ENCODE data around the gene ANKS1A.
A peak's percentile ranks its signal among the peaks of the same experiment; 100 is the strongest.

The ANKS1A gene

DNA sequence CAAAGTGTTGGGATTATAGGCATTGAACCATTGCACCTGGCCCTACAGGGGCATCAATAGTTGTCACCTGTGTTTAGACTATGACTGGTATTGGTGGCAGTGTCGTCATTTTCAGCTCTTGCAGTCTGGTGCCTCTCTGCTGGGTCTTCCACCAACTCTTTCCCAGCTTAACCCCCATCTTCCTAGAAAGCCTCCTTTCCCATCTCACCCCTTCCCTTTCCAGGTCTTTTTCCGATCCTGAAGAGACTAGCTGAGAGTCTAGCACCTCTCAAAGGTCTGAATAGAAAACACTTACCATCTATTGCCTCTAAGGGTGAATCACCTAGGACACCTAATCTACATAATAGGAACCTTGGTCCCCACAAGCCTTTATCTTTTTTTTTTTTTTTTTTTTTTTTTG, 181.1 kb downstream of the ANKS1A start:
- Mint-ChIP-seq H3K4me3 (no peak overlapping the region), H3K27ac (no peak overlapping the region), H3K9me3 (no peaks in the 10 kb centered on the region), H3K4me1 (no peaks in the 10 kb centered on the region), H3K27me3 (no peaks in the 10 kb centered on the region)
- no peak for ATAC-seq
- no peak for DNase-seq

DNA sequence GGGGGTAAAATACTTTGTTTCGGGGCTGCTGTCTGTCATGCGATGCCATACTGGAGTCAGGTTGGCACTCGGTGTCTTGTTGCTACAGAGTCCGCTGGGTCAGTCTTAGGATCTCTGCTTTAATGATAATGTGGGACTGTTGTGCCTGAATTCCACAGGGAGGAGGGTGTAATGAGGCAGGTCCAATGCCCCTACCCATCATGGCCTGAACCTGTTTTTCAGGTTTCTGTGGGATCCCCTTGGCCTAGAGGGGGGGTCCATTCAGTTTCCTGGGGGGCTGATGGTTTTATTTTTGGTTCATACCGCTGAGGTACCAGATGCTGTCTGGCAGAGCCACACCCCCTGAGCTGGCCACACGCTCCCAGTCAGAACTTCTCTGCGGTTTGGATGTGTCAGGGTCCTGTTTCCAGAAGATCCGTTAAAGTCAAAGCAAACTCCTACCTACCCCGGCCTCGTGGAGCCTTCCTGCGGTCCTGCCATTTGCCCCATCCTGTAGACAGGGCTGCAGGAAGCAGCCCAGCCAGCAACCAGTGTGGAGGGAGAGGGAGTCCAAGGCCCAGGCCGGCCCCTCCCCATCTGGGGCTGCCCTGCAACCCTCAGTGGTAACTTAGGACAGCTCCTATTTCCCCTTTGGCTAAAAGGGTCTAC, 182.4 kb downstream of the ANKS1A start:
- ATAC-seq = no peak
- H3K9me3 Mint-ChIP-seq = no peaks in the 10 kb centered on the region
- H3K27ac Mint-ChIP-seq = peak overlapping the region in 1 of 2 donors; percentile 50
- H3K27me3 Mint-ChIP-seq = no peaks in the 10 kb centered on the region
- no peaks in the 10 kb centered on the region for H3K4me1 Mint-ChIP-seq
- H3K4me3 Mint-ChIP-seq = no peak overlapping the region
- DNase-seq = no peak

DNA sequence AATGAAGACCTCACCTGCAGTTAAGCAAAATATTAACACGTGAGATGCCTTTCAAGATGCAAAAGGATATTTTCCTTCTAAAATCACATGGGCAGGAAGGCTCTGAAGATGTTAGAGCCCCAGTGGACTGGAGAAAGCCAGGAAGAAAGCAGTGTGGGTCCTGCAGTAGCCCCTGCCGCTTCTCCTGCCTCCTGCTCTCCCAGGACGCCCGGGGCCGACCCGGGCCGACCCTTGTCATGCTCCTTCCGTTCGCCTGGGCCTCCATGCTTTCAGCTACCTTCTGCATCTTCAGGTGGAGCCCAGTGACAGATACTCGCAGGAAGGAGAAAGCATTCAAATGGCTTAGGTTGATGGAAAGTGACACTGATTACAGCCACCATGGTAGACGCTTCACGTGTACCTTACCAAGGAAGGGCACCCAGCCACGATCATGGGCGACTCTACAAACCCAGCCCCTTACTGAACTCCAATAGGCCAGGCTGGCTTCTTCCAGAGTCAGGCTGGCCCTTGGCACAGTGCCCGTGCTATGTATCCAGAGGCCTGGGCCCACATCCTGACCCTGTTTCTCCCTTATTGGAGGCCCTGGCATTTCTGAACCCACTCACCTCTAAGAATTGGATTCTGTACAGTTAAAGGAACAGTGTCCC, 183.1 kb downstream of the ANKS1A start:
- Mint-ChIP-seq H3K9me3 (no peaks in the 10 kb centered on the region), H3K4me3 (no peak overlapping the region), H3K4me1 (no peaks in the 10 kb centered on the region), H3K27me3 (no peaks in the 10 kb centered on the region), H3K27ac (no peak overlapping the region)
- DNase-seq = no peak
- no peak for ATAC-seq

DNA sequence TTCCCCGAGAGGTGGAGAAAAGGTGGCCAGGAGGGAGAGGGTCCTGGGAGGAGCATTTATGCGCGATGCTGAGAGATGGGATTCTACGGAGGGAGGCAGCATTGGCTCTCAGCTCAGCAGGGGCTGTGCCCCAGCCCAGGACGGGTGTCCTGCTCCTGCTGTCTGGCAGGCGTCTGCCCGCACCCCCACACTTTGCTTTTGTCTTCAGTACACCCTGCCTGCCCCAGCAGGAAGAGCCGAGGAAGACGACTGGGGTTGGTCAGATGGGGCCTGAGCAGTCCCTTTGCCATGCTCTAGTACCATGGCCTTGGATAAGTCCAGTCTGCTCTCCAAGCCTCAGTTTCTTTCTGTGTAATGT, 183.6 kb downstream of the ANKS1A start:
- Mint-ChIP-seq H3K27me3 (no peaks in the 10 kb centered on the region), H3K4me1 (no peaks in the 10 kb centered on the region), H3K4me3 (no peak overlapping the region), H3K27ac (no peak overlapping the region), H3K9me3 (no peaks in the 10 kb centered on the region)
- ATAC-seq (no peak), DNase-seq (no peak)

DNA sequence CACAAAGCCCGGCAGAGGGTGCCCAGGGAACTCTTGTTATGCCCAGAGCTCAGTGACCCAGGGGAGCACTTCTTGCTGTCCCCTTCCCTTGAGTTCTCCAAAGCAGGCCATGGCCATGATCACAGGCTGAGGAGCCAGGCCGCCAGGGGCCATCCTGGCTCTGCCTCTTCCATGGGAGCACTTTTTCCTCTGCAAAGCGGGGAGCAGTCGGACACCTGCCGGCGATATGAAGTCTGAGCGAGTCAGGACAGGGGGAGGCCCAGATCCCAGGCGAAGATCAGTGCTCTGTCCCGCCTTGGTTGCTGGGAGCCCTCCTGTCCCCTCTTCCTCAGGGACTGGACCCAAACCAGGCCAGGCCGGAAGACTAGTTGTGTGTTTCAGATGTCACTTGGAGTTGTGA, 184.2 kb downstream of the ANKS1A start:
- no peak overlapping the region for H3K27ac Mint-ChIP-seq
- H3K9me3 Mint-ChIP-seq = no peaks in the 10 kb centered on the region
- no peaks in the 10 kb centered on the region for H3K27me3 Mint-ChIP-seq
- DNase-seq (no peak), ATAC-seq (no peak)
- no peak overlapping the region for H3K4me3 Mint-ChIP-seq
- H3K4me1 Mint-ChIP-seq = no peaks in the 10 kb centered on the region

DNA sequence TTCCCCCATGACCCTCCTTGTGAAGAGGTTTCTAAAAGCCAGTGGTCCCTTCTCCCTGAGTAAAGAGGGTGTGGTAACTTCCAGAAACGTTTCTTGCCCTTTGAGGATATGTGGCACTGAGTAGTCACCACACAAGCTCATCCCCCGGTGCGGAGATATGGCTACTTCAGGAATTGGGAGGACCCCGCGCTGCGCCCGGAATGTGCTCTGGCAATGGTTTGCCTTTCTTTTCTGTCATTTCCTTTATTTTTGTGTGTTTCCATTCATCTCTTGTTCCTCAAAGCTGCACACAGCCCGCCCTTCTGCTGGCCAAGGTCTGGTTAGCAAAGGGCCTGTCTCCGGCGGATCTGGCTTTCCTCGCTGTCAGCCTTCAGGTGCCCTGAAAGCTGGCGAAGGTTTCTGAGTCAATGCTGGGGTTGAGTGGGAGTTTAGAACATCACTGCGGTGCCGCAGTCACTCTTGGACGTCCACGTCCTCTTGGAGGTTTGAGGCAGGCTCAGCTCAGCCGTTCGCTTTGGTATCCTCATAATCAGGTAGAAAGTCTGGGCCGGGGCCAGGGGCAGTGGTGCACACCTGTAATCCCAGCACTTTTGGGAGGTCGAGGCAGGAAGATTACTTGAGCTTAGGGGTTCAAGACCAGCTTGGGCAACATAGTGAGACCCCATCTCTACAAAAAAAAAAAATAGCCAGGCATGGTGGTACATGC, 184.9 kb downstream of the ANKS1A start:
- DNase-seq (no peak), ATAC-seq (no peak)
- Mint-ChIP-seq H3K27ac (no peak overlapping the region), H3K4me3 (no peak overlapping the region), H3K27me3 (no peaks in the 10 kb centered on the region), H3K9me3 (no peaks in the 10 kb centered on the region), H3K4me1 (no peaks in the 10 kb centered on the region)

DNA sequence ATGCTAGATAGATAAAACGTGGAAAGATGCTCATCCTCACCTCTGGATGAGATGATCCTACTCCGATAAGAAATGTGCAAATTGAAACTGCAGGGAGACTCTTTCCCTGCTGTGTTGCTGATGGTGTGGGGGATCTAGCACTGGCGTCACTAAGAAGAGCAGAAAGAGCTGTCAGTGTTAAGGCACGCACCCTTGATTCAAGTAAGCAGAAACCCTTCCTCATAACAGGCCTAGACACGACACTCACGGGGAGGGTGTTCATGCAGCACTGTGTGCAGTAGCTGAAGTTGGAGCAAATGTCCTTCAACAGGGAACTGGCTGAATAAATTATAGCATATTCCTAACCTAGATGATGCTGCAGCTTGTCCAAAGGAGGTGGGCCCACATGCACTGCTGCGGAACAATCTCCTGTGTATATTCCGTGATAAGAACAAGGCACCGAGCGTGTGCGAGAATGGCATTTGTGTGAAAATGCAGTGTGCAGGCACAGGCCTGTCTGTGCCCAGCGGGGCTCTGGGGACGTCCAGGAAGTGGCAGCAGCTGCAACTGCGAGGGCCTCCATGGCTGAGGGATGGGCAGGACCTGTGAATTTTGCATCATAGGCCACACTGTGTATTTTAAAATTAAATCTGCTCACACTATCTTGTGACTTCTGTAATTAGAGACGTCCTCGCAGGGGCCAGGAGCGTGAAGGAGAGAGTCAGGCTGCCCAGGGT, 188.1 kb downstream of the ANKS1A start:
- H3K4me3 Mint-ChIP-seq = no peak overlapping the region
- ATAC-seq = no peak
- no peak for DNase-seq
- H3K9me3 Mint-ChIP-seq = no peaks in the 10 kb centered on the region
- no peak overlapping the region for H3K27ac Mint-ChIP-seq
- H3K4me1 Mint-ChIP-seq = no peaks in the 10 kb centered on the region
- H3K27me3 Mint-ChIP-seq = no peaks in the 10 kb centered on the region

DNA sequence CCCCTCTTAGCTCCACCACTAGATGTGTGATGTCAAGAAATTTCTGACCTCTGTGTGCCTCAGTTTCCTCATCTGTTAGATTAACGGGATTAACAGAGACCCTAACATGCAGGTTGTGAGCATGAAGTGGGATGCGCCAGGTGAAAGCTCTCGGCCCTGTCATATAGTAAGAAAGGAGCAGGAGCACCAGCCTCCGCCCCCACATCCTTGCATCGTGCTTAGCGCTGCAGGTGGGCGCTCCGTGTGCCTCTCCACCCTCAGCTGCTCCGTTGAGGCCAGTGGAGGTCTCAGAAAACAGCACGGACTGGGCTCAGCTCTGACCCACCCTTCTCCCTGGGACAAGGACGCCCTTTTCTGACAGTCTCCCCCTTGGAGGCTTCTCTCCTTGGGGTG, 188.7 kb downstream of the ANKS1A start:
- Mint-ChIP-seq H3K27ac (no peak overlapping the region), H3K9me3 (no peaks in the 10 kb centered on the region), H3K27me3 (no peaks in the 10 kb centered on the region), H3K4me1 (no peaks in the 10 kb centered on the region), H3K4me3 (no peak overlapping the region)
- no peak for ATAC-seq
- DNase-seq = no peak

DNA sequence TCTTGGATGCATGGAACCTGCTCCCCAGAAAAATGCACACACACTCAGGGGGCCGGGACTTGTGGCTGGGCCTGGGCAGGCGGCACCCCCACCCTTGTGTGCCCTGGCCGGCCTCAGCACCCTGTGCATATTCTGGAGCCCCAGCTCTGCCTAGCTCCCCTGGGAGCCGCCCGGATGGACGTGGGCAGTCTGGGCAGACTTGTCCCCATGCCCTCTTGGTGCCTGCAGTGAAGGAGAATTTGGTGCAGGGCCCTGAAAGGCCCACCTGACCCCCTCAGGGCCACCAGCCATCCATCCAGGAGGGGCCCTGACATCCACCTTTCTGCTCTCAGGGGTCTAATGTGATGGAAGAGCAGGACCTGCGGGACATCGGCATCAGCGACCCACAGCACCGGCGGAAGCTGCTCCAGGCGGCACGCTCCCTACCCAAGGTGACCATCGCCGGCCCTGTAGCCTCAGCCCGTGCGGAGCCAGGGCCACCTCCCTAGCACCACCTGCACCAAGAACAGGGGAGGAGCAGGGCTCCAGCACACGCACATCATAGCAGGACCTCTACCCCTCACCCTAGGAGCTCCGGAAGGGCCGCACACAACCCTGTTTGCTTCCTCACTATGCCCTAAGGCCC, 189.3 kb downstream of the ANKS1A start:
- Mint-ChIP-seq H3K27ac (no peak overlapping the region), H3K4me1 (no peaks in the 10 kb centered on the region), H3K4me3 (no peak overlapping the region), H3K9me3 (no peaks in the 10 kb centered on the region), H3K27me3 (no peaks in the 10 kb centered on the region)
- DNase-seq (no peak), ATAC-seq (no peak)

DNA sequence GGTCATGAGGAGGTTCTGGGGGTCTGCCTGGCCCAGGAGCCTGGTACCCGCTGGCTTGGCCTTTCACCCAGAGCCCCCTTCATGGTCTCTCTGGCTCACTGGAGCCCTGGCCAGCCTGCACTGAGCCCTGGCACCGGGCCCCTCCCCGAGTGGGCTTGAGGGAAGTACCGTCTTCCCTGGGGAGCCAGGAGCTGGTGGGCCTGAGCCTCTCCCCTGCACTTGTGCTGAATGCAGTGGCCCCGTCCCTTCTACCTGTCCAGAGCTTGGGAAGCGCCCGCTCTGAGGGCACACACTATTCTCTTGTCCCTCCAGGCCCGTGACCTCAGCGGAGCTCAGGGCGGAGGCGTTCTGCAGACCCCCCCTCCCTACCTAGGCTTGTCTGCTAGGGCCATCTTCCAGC, 189.8 kb downstream of the ANKS1A start:
- H3K4me1 Mint-ChIP-seq = no peaks in the 10 kb centered on the region
- ATAC-seq (no peak), DNase-seq (no peak)
- H3K9me3 Mint-ChIP-seq = no peaks in the 10 kb centered on the region
- no peak overlapping the region for H3K4me3 Mint-ChIP-seq
- H3K27ac Mint-ChIP-seq = no peak overlapping the region
- H3K27me3 Mint-ChIP-seq = no peaks in the 10 kb centered on the region

DNA sequence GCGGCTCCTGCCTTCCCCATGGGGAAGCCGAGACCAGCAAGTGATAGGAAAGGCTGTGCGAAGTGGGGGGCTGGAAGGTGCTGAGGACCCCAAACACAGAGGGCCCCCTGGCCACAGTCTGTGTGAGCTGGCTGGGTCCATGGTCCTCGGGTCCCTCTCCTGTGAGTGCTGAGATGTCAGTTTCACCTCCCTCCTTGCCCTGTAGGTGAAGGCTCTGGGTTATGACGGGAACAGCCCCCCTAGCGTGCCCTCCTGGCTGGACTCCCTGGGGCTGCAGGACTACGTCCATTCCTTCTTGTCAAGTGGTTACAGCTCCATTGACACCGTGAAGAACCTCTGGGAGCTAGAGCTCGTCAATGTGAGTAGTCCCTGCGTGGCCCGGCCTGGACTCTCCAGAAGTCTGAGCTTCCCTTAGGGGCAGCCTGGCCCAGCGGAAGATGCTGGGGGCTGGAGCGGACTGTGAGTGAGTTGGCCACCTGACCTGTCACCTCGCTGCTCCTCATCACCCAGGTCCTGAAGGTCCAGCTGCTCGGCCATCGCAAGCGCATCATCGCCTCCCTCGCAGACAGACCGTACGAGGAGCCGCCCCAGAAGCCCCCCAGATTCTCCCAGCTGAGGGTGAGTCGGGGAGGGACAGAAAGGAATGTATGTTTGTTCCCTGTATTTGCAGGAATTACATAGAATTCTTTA, 190.4 kb downstream of the ANKS1A start:
- Mint-ChIP-seq H3K4me3 (no peak overlapping the region), H3K9me3 (no peaks in the 10 kb centered on the region)

DNA sequence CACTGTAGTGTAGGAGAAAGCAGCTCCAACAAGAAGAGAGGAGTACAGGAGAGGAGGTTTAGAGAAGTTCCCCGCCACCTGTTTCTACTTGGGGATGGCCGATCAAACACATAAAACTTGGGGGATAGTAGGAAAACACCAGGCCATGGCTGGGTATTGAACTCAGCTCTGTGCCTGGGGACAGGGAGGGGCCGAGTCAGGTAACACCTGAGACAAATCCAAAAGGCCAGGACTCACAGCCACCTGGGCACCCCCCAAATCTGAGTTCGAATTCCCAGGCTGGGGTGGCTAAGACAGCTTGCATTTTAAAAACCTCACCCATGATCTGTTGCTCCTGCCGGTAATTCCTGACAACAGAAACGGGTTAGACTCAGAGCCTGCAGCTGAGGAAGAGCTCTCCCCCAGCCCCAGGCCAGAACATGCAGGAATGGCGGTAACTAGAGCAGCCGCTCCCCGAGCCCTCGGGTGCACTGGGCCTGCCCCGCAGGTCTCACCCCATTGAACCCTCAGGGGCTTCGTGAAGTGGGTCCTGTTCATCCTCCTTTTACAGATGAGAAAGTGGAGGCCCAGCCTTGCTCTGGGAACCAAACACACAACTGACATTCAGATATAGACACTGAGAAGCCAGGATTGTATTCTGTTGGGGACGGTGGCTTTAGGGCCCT, 191.1 kb downstream of the ANKS1A start:
- DNase-seq = no peak
- no peaks in the 10 kb centered on the region for H3K4me1 Mint-ChIP-seq
- H3K4me3 Mint-ChIP-seq = no peak overlapping the region
- no peaks in the 10 kb centered on the region for H3K27me3 Mint-ChIP-seq
- H3K9me3 Mint-ChIP-seq = no peaks in the 10 kb centered on the region
- no peak overlapping the region for H3K27ac Mint-ChIP-seq
- no peak for ATAC-seq

More for the DNA sequence above, 190.4 kb downstream of the ANKS1A start:
- Mint-ChIP-seq H3K4me1 (no peaks in the 10 kb centered on the region), H3K27me3 (no peaks in the 10 kb centered on the region), H3K27ac (peak overlapping the region in 1 of 2 donors; percentile 86)
- DNase-seq (no peak), ATAC-seq (no peak)

DNA sequence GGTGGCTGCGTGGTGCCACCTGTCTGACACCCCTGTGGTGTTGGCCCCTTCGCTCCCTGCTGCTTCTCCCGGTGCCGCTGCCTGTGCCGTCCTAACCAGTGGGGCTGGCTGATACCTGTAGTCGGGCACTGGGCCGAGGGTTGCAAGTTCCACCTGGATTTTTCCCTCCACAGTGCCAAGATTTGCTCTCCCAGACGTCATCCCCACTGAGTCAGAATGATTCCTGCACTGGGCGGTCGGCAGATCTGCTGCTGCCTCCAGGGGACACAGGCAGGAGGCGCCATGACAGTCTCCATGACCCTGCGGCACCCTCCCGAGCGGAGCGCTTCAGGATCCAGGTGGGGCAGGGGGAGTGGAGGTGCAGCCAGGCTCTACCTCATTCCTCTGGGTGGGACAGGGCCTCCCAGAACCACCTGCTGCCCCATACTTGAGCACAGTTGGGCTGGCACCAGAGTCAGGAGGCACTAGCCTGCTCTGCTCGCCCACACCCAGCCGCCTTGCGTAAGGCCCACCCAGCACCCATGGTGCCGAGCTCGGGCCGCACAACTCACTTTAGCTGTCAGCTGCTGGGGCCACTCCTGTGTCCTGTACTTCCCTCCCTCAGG, 191.9 kb downstream of the ANKS1A start:
- Mint-ChIP-seq H3K27ac (no peak overlapping the region), H3K27me3 (no peaks in the 10 kb centered on the region)
- DNase-seq = no peak

DNA sequence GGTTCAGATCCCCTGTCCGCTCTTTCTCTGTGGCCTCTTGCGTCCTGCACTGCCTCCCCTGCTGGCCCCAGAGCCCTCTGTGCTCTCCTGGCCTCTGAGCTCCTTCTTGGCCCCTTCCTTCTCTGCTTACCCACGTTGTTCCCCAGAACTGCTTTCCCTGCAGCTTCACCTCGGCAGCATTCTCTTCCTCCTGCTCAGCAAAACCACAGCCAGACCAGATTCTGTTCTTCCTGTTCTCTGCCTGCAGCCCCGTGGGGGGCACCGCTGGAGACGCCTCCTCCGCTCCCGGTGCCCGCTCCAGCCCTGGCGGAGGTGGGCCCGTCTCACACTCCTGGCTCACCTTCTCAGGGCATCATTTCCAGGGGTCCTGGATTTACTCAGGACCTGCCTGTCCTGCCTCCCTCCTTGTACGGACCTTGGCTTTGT, 192.4 kb downstream of the ANKS1A start:
- Mint-ChIP-seq H3K27ac (no peak overlapping the region), H3K4me1 (no peaks in the 10 kb centered on the region), H3K27me3 (no peaks in the 10 kb centered on the region), H3K9me3 (no peaks in the 10 kb centered on the region), H3K4me3 (no peak overlapping the region)
- ATAC-seq (no peak), DNase-seq (no peak)

More for the DNA sequence above, 191.9 kb downstream of the ANKS1A start:
- ATAC-seq = no peak
- H3K4me1 Mint-ChIP-seq = no peaks in the 10 kb centered on the region
- no peaks in the 10 kb centered on the region for H3K9me3 Mint-ChIP-seq
- no peak overlapping the region for H3K4me3 Mint-ChIP-seq
